ENCODE measurements around the gene SMARCAL1. TPM values are rescaled to one million over a fixed set of nuclear protein-coding genes. Genes with fewer than 3 reads are reported as not detected.

Gene SMARCAL1
- total RNA-seq, 1 donor from 2014 or later: 9.8 TPM

DNA sequence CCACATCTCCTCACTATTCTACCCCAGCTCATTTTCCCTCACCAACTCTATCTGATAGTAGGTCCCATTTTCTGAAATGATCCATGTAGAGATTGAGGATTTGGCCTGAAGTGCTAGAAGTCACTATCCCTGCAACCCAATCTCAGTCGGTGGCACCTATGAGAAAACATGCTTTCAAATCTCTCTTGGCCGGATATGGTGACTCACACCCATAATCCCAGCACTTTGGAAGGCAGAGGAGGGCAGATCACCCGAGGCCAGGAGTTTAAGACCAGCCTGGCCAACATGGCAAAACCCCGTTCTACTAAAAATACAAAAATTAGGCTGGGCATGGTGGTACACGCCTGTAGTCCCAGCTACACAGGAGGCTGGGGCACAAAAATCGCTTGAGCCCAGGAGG, 20.9 kb upstream of the SMARCAL1 start:
- no peak for ATAC-seq
- intact Hi-C loops (cut with micrococcal nuclease): no loop called here
- DNase-seq: no peak

DNA sequence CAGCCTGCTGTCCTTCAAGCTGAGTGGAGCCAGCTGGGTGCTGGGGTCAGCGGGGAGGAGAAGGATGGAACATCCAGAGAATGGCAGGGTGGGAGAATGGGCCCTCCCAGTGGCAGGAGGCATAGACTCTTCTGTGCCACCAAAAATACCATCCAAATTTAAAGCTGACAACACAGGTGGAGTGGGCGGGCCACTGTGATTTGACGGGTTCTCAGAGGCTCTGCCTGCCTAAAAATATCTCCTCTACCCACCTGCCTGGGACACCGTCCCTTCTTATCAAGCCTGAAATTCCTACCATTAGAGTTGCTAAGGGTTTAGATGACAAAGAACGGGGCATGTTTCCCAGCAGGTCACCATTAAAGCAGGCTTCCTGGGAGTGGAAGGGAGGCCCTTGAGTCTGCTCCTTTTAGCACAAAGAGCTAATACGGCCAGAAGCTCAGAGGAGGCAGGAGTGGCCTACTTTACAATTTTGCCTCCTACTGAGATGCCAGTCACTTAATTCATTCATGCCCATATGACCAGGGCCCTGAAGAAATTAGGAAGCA, 20.2 kb upstream of the SMARCAL1 start:
- intact Hi-C loops (cut with micrococcal nuclease): no loop called here
- DNase-seq: no peak

DNA sequence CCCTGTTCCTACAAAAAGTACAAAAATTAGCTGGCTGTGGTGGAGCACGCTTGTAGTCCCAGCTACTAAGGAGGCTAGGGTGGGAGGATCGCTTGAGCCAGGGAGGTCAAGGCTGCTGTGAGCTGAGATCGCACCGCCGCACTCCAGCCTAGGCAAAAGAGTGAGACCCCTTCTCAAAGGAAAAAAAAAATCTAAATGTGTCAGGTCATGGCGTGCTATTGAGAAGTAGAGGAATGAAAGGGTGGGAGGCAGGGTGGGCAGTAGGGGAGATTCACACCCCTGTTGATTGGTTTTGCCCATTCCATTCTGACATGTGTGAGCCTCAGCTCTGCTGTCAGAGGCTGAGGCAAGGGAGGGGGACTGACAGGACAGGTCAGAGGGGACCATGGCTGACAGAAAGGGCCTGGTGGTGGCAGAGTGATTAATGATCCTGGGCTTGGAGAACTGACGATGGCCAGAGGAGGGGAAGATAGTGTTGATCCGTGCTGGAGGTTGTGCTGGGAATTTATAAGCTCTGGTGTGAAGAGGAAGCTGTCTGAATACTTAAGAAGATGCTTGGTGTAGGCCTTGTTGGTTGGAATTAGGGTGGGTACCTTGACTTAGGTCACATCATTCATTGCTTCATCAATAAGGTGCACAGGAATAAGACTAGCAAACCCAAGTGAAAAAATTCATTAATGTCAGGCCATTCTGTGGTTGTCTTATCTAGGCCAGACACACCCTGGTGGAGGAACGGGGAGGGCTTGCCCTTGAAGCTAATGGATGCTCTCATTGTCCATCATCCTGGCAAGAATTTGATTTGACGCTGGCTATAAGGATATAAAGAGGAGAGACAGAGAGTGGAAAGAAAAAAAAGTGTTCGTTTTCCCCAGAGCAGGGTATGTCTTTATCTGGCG, 19.1 kb upstream of the SMARCAL1 start:
- intact Hi-C loops (cut with micrococcal nuclease): no loop called here
- ATAC-seq (no peak), DNase-seq (no peak)

More for the DNA sequence above, 20.2 kb upstream of the SMARCAL1 start:
- ATAC-seq: no peak

DNA sequence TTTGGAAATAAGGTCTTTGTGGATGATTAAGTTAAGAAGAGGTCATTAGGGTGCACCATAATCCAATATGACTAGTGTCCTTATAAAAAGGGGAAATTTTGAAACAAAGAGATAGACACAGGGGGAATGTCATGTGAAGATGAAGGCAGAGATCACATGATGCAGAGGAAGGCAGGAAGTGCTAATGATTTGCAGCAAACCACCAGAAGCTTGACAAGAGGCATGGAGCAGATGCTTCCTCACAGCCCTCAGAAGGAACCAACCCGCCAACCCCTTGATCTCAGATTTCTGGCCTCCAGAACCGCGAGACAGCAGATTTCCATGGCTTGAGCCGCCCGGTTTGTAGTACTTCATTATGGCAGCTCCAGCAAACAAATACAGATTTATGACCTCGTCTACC, 17.4 kb upstream of the SMARCAL1 start:
- intact Hi-C loops (cut with micrococcal nuclease): no loop called here
- ATAC-seq (no peak), DNase-seq (no peak)

DNA sequence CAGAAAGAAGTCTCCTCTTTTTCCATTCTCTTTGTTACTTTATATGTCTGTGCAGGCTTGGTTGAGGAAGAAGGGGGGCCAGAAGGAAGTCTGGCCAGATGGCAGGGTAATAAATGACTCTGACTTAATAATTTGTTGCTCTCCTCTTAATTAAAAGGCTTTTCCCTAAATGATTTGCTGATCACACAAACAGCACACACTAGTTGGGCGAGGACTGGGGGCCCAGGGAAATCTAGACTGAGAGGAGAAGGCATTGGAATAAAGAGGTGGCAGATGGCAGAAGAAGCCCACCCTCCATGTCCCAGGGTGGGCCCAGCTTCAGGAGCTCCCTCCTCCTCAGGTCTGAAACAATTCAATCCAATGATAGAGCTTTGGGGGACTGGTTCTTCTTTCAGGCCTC, 12.7 kb upstream of the SMARCAL1 start:
- intact Hi-C loops (cut with micrococcal nuclease): no loop called here
- ATAC-seq: no peak
- no peak for DNase-seq

DNA sequence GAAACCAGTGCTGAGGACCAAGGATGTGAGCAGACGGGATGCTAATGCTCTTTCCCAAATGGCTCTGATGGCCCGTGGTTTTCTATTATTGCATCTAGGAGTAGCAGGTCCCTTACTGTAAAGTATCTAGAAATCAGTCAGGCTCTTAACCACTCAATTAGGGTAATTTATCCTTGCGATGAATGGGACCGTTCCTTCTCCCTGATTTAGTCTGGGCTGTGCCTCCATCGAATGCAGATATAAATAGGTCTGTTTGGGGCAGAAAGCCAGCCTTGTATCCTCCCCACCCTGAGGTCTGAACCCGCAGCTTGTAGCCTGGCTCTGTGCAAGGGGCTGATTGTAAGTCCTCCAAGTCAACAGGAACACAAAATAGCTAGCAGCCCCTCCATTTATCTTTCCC, 9.5 kb upstream of the SMARCAL1 start:
- intact Hi-C loops (cut with micrococcal nuclease): no loop called here
- no peak for DNase-seq
- no peak for ATAC-seq

DNA sequence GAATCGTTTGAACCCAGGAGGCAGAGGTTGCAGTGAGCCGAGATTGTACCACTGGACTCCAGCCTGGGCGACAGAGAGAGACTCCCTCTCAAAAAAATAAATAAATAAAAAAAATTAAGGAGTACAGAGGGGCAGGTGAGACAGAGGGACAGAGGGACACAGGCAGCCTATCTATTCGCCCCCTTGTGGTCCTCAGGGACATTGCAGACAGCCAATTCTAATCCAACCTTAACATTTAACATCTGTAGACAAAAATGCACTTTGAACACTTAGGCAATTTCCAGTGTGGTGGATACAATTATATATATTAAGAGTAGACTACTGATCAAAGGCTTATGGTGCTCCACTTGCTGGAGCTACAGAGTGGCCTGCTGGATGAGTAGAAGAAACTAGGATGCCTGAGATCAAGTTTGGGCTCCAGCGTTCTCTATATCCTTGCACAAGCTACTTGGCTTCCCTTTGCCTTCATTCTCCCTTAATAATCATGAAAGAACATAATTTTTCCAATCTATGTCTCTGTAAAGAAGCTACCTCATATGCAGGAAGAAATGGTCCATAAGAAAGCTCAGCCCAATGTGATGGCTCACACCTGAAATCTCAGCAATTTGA, 8.2 kb upstream of the SMARCAL1 start:
- ATAC-seq: peak; percentile 57
- DNase-seq: no peak
- intact Hi-C loops (cut with micrococcal nuclease): no loop called here

DNA sequence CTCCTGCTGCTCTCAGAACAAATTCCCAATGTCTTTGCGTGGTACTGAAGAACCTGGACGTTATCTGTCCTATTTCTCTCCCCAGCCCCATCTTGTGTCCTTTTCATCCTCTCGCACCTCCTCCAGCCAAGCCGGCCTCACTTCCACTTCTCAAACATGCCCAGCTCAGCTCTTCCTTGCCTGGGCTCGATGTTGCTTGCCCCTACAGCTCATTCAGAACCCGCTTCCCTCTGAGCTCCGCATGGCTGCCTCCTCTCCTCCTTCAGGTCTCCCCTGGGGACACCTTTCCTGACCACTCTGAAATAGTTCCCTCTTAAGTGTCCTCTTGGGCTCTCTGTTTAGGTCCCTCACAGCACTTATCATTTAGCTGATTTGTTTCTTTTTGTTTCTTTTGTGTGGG, 6.7 kb upstream of the SMARCAL1 start:
- intact Hi-C loops (cut with micrococcal nuclease): no loop called here
- ATAC-seq (no peak), DNase-seq (no peak)

DNA sequence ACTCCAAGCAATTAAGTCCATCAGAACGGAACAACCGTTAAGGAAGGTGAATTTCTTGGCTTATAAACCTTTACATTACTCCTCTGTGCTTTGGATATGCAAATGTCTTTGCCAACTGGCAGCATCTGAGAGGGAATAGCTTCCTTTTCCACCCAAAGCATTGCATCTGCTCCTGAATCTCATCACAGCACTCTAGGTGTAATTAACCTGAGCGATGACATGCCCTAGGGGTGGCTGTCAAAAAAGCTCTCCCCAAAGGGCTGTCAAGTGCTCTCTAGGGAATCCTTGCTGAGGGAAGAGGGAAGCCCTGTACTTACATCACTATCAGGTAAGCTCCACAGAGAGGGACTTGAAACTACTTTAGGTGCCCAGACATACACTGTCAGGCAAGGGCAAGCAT, 5.5 kb upstream of the SMARCAL1 start:
- ATAC-seq (no peak), DNase-seq (no peak)
- intact Hi-C loops (cut with micrococcal nuclease): no loop called here

DNA sequence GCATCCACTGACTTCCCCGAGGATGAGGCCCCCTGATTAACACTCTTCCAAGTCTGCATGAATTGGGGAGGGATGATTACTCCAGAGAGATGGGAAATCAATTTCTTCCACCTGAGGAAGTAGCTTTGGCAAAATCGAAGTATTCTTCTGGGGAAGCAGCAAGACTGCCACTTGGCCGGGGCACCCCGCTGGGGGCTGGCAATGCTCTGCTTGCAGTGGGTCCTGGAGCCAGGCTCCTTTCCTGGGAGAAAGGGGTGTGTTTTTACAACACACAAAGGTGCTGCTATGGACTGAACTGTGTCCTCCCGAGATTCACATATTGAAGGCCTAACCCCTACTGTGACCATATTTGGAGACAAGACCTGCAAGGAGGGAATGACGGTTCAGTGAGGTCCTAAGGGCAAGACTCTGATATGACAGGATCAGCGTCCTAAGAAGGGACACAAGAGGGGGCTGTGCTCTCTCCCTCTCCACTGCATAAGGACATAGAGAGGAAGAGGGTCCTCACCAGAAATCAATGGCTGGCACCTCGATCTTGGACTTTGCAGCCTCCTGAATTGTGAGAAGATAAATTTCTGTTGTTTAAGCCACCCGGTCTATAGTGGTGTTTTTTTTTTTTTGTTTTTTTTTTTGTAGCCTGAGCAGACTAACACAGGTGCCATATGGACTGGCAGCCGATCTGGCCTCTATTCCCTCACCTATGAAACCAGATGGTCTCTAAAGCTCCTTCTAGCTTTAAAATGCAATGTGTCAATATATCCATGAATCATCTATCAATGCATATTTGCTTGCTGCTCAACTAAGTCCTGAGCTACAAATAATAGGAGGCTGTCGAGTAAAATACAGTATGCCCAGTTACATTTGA, 3.6 kb upstream of the SMARCAL1 start:
- DNase-seq (no peak), ATAC-seq (no peak)
- intact Hi-C loops (cut with micrococcal nuclease): no loop called here

DNA sequence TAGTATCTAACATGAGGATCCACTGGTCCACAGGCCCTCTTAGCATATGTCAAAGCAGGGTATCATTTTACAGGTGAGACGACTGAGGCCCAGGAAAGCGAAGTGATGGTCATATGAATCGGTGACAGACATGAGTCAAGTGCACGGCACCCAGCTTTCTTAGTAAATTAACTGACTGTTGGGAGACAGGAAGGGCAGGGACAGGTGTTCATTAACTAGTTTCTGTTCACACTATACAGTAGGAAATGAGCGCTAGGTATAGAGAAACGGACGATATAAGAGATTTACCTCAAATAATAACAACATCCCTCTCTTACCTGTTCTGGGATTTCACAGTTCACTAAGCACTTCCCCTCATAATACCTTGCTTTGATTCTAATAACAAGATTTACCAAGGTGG, 1.7 kb upstream of the SMARCAL1 start:
- no peak for ATAC-seq
- intact Hi-C loops (cut with micrococcal nuclease): no loop called here
- DNase-seq: no peak

DNA sequence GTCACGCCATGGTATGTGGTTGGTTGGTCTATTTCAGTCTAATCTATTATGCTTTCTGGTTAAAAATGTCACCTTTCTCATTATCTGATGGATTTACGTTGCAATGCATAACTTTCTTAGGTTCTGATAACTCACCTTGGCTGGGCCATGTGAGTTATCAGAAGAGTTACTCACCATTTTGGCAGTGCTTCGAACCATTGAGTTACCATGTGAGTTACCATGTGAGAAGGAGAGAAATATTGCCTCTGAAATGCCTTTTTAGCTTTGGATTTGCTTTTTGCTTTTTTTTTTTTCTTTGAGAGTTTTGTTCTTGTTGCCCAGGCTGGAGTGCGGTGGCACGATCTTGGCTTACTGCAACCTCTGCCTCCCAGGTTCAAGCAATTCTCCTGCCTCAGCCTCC, 1.6 kb downstream of the SMARCAL1 start:
- intact Hi-C loops (cut with micrococcal nuclease): no loop called here
- ATAC-seq (no peak), DNase-seq (no peak)

DNA sequence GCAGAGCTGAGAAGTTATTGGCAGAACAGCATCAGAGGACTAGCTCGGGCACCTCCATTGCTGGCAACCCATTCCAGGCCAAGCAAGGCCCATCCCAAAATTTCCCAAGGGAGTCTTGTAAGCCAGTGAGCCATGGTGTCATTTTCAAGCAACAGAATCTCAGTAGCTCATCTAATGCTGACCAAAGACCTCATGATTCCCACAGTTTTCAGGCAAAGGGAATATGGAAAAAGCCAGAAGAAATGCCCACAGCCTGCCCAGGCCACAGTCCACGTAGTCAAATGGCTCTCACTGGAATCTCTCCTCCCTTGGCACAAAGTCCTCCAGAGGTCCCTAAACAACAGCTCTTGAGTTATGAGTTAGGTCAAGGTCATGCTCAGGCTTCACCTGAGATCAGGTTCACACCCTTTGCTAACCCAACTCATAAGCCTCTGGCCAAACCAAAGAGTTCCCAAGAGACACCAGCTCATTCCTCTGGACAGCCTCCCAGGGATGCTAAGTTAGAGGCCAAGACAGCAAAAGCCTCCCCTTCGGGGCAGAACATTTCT, 2.6 kb downstream of the SMARCAL1 start:
- intact Hi-C loops (cut with micrococcal nuclease): no loop called here
- ATAC-seq: no peak
- DNase-seq: no peak

DNA sequence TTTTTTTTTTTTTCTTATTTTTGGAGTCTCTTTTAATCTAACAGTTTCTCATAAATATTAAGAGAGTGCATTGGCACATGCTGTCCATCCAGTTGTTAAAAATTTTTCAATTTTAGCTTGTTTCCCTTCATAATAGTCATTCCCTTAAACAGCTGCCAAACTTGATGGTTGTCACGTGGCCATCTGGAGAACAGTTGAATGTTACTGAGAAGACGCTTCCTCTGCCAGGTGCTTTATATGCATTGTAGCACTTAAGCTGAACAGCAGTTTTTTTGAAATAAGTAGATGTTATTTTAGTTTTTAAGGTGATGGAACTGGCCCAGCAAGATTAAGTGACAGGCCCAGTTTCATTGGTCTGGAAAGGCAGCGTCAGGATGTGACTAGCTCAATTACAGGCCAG, 3.3 kb downstream of the SMARCAL1 start:
- intact Hi-C loops (cut with micrococcal nuclease): no loop called here

DNA sequence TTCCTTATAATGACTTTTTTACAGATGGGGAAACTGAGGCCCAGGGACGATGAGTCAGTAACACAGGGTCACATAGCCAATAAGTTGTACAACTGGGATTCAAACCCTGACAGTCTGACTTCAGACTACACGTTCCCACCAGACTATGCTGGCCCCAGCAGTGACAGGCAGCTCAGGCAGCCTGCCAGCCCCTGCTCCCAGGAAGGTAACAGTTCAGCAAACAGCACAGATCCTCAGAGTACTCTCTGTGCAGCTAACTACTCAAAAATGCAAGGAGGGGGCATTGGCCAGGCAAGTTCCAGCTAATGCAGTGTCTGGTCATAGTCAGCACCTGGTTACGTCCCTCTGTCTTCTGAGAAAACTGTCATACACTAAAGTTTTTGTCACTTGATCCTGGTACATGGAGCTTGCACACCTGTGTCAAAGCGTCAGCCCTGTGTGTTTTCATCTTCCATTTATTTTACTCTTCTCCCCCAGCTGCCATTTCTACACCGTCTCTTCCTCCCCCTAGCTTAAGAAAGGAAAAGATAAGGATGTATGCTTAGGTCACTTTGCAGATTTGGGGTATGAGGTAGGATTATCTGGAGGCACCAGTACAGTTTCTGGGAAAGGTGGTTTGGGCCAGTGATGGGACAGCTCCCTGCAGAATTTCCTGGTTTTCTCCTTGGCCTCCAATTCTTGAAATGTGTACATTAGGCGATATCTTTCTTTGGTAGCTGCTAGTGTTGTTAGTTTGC, 4.5 kb downstream of the SMARCAL1 start:
- DNase-seq (peak; percentile 65), ATAC-seq (peak; percentile 13)
- intact Hi-C loops (cut with micrococcal nuclease): no loop called here

More for the DNA sequence above, 3.3 kb downstream of the SMARCAL1 start:
- DNase-seq (no peak), ATAC-seq (no peak)

DNA sequence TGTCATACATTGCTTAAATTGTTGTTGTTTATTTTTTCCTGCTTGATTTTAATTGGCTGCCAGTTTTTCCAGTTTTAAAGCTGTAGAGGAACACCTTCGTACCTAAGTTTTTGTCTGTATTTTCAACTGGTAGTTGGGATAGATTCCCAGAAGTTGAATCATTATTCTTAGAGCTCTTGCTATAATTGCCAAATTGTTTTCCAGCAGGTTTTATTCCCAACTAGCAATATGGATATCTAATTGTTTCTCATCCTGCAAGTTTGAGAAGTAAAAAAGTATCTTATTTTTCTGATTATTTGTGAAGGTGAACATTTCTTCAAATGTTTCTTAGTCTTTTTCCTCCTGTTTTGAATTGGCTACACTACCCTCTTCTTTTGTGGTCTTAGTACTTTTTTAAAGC, 6.7 kb downstream of the SMARCAL1 start:
- intact Hi-C loops (cut with micrococcal nuclease): no loop called here
- ATAC-seq: no peak
- no peak for DNase-seq

DNA sequence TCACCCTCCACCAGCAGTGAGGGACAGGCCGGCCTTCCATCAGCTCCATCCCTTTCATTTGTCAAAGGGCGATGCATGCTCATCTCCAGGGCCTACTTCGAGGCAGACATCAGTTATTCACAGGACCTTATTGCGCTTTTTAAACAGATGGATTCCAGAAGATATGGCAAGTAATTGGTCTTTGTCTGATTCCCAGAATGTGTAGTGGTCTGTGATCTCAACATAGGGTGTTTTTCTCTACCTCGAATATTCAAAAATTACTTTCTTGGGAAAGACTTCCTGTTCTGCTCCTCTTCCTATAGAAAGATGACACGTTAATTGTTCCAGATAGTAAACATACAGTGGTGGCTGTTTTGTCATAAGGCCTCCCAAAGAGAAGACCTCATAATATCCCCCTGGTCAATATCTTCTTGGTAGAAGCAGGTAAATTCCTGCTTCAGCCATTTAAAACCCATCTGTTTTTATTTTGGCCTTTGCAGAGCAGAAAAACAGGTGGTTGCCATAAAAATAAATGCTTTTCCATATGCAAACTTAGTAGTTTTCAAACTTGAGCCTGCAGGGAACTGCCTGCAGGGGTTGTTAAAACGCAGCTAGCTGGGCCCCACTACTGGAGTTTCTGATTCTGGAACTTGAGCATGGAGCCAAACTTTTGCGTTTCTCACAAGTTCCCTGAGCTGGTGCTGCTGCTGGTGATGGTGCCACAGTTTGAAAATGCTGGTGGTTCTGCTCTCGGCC, 8.2 kb downstream of the SMARCAL1 start:
- ATAC-seq (no peak), DNase-seq (no peak)
- intact Hi-C loops (cut with micrococcal nuclease): no loop called here

DNA sequence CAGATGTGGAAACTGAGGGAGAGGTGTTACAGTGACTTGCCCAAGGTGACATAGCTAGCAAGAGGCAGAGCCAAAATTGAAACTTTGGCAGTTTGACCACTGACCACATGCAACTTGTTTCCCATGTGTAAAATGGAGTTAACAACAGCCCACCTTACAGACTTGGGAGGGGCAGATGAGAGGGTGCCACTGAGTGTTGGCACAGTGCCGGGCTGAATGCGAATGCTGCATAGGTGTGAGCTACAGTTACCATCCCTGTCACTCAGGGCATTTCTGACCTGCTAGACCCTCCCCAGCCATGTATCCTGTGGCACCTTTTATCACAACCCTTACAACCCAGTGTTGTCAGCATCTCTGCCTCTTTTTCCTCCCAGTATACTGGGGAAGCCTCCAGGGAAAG, 10.8 kb downstream of the SMARCAL1 start:
- ATAC-seq: no peak
- intact Hi-C loops (cut with micrococcal nuclease): no loop called here
- no peak for DNase-seq

All from left ventricle myocardium superior (tissue), 1 donor.